ENCODE data around the gene RANBP2.
A peak's percentile ranks its signal among the peaks of the same experiment; 100 is the strongest.

RANBP2 gene

GRCh38 chr2:108778857-108779256 is 59.6 kb downstream of the RANBP2 start:
- DNase-seq (ENCODE audit: low read depth in 2 of 2) = no peak

- DNase-seq (ENCODE audit: low read depth in 2 of 2) = no peak
Measured at GRCh38 chr2:108786008-108786353, 66.7 kb downstream of the RANBP2 start.

GRCh38 chr2:108786354-108787215 is 67.3 kb downstream of the RANBP2 start, which contains the start of gene CCDC138:
TSS of gene CCDC138 (plus strand) at chr2:108786771. CDS start at chr2:108786823, 52 bp downstream.
- peak; percentile 72 to 85 for DNase-seq (ENCODE audit: low read depth in 2 of 2)

DNA sequence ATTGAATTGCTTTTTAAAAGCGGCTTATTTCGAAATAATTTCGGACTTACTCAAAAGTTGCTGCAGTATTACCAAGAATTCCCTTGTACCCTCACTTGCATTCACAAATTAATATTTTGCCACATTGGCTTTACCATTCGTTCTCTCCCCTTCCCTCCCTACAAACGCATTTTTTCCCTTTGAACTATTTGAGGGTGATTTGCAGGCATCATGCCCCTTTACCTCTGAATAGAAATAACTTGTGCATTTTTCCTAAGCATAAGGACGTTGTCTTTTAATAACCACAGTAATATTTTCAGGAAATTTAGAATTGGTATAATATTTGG is 67.9 kb downstream of the RANBP2 start:
- DNase-seq (ENCODE audit: low read depth in 2 of 2) = no peak

GRCh38 chr2:108803045-108803736 is 83.9 kb downstream of the RANBP2 start:
- no peak for DNase-seq (ENCODE audit: low read depth in 2 of 2)

- DNase-seq (ENCODE audit: low read depth in 2 of 2) = no peak
Measured at GRCh38 chr2:108805032-108805431, 85.8 kb downstream of the RANBP2 start.

DNA sequence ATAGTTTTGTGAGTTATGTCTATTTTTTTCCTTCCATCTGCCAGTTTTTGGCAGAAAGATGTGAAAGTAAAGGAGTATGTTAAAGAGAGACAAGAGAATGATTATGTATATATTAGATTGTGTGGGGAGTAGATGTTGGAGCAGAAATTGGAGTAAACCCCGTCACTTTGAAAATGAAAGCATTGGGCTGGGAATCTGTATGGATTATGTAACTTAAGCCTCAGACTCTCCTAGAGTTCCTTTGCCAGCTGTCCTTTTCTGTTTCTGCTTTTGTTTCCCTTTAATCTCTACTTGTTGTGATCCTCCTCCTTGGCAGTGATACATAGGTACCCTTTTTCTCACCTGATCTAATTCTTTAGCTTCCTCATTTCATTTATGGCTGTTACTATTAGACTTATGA is 86.5 kb downstream of the RANBP2 start:
- no peak for DNase-seq (ENCODE audit: low read depth in 2 of 2)

- no peak for DNase-seq (ENCODE audit: low read depth in 2 of 2)
Measured at GRCh38 chr2:108806371-108807113, 87.3 kb downstream of the RANBP2 start.

- no peak for DNase-seq (ENCODE audit: low read depth in 2 of 2)
Measured at GRCh38 chr2:108809936-108810335, 90.7 kb downstream of the RANBP2 start.

GRCh38 chr2:108810993-108811957 is 92.0 kb downstream of the RANBP2 start:
- no peak for DNase-seq (ENCODE audit: low read depth in 2 of 2)

GRCh38 chr2:108813732-108814131 is 94.5 kb downstream of the RANBP2 start:
- DNase-seq (ENCODE audit: low read depth in 2 of 2) = no peak

- no peak for DNase-seq (ENCODE audit: low read depth in 2 of 2)
Measured at GRCh38 chr2:108820482-108820881, 101.2 kb downstream of the RANBP2 start.

- no peak for DNase-seq (ENCODE audit: low read depth in 2 of 2)
Measured at GRCh38 chr2:108823286-108823685, 104.0 kb downstream of the RANBP2 start.

DNA sequence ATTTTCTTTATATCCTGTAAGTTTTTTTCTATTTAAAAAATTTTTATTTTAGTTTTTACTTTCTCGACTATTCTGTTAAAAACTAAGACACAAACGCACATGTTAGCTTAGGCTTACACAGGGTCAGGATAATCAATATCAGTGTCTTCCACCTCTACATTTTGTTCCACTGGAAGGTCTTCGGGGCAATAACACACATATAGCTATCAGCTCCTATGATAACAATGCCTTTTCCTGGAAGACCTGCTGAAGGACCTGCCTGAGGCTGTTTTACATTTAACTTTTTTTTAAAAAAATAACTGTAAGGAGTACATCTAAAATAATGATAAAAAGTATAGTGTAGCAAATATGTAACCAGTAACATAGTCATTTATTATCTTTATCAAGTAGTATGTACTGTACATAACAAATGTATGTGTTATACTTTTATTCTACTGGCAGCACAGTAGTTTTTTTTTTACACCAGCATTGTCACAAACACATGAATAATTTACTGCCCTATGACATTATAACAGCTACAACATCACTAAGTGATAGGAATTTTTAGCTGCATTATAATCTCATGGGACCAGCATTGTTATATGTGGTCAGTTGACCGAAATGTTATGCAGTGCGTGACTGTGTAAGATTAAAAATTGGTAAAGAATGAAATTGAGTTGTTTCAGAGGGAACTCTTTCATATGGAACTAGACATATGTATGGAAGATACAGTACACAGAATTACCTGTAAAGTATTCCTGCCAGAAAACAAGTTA is 105.2 kb downstream of the RANBP2 start:
- DNase-seq (ENCODE audit: low read depth in 2 of 2) = no peak

GRCh38 chr2:108825254-108825653 is 106.0 kb downstream of the RANBP2 start:
- no peak for DNase-seq (ENCODE audit: low read depth in 2 of 2)

DNA sequence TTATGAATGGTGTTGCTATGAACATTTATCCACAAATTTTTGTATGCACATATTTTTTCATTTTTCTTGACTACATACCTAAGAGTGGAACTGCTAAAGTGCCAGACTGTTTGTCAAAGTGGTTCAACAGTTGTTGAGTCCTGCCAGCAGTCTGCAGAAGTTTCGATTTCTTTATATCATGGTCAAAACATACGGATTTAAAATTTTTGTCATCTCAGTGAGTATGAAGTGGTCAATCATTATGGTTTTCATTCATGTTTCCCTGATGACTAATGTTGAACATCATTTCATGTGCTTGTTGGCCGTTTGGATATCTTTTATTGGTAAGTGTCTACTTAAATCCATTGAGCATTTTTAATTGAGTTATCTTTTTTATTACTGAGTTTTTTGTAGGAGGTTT is 106.5 kb downstream of the RANBP2 start:
- no peak for DNase-seq (ENCODE audit: low read depth in 2 of 2)

- DNase-seq (ENCODE audit: low read depth in 2 of 2) = no peak
Measured at GRCh38 chr2:108829578-108830310, 110.5 kb downstream of the RANBP2 start.

DNA sequence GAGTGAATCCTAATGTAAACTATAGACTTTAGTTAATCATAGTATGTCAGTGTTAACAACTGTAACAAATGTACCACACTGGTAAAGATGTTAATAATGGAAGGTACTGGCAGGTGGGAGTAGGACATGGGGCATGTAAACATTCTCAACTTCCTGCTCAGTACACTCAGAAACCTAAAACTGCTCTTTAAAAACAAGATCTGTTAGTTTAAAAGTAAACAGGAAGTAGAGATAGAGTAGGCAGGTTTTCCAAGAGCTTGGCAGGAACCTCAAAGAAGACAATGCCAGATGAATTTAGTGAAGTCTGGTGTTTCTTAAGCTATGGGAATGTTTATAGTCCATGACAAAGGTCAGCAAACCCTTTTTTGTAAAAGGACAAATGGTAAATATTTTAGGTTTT is 113.9 kb downstream of the RANBP2 start:
- no peak for DNase-seq (ENCODE audit: low read depth in 2 of 2)

DNA sequence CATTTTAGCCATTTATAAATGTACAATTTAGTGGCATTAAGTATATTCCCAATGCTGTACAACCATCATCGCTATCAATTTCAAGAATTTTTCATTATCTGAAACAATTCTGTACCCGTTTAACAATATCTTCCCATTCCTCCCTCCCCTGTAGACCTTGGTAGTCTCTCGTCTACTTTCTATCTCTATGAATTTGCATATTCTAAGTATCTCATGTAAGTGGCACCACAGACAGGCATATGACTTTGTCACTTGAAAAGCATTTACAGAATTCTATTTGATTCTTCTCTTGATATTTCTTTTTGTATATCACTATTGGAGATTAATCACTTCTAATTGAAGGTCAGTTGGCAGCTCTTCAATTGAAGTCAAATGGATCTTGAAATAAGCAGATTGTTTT is 115.3 kb downstream of the RANBP2 start:
- DNase-seq (ENCODE audit: low read depth in 2 of 2) = no peak

- no peak for DNase-seq (ENCODE audit: low read depth in 2 of 2)
Measured at GRCh38 chr2:108835040-108835439, 115.8 kb downstream of the RANBP2 start.
